Stimulated activated CD4-positive, alpha-beta T cell treated with anti-CD3 and anti-CD28 coated beads, TNF-alpha, amount 100 ng/mL, for 24 hours (primary cell): ENCODE measurements around the gene GALNTL6.

Experiments used
- DNase-seq, 3 experiments: peaks; one replicate each; pipeline ENCODE4 v3.0.0-alpha.2; 2020; ENCODE audit warnings: low read depth in 3 of 3

The GALNTL6 gene

DNA sequence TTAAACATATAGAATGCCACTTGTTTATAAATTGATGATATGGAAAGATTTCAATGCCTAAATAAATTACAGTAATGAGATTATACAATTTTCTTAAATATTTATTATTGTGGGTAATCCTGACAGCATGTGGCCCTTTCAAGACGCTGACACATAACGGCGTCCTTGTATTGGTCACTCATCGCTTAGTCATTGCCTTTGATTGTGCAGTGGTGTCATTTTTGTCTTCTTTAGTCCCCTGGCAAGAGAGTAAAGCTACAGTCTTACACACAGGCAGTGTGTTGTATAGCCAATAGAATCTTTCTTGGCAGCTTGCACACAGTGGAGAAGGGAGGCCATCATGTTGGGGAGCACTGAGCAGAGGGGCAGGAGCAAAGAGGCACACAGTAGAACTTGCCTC lies 993.6 kb downstream of the GALNTL6 start:
- DNase-seq = no peak

DNA sequence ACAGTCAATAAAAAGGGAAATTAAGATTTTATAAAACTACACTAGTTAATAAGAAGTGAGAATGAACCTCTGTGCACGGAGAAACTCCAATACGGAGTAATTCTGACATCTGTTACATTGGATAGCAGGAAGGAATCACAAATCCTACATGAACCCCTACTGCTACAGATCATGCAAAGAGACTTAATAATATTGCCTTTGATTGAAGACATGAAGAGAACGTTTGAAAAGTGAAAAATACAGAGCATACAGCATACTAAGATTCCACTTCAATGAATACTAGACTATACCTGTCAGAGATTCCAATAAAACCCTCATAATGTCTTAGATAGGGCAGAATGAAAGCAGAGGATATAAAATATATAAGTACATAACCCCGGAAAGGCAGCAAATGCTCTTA lies 995.0 kb downstream of the GALNTL6 start:
- no peak for DNase-seq

DNA sequence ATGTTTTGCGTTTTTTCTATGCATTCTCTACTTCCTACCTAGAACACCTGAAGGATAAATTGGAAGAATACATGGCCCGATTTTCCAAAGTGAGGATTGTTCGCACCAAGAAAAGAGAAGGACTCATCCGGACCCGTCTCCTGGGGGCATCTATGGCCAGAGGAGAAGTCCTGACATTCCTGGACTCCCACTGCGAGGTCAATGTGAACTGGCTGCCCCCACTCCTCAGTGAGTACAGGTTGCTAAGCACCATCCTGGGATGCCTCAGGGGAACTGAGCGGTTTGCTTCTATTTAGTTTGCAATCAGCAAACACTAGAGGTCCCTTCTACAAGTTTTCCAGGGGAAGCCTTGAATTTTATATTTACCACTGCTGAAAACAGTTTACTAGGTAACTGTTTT lies 996.1 kb downstream of the GALNTL6 start:
- no peak for DNase-seq

DNA sequence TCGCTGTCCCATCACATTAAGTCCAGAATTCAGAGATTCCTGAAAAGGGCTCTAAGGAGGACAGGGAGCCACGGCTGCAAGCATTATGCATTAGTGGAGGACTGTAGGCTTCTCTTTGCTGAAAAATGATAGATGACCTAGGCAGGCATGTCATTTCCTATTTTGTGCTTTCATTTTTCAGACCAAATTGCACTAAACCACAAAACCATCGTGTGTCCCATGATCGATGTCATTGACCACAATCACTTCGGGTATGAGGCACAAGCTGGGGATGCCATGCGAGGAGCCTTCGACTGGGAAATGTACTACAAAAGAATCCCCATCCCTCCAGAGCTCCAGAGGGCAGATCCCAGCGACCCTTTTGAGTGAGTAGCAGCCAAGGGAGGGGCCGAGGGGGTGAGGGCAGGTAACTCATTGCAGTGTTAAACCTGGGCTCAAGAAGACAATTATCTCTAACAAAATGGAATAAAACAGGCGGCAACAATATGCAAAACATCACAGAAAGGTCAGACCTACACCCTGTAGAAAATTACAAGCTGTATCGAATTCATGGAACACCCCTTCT lies 1000.2 kb downstream of the GALNTL6 start:
- DNase-seq = no peak

DNA sequence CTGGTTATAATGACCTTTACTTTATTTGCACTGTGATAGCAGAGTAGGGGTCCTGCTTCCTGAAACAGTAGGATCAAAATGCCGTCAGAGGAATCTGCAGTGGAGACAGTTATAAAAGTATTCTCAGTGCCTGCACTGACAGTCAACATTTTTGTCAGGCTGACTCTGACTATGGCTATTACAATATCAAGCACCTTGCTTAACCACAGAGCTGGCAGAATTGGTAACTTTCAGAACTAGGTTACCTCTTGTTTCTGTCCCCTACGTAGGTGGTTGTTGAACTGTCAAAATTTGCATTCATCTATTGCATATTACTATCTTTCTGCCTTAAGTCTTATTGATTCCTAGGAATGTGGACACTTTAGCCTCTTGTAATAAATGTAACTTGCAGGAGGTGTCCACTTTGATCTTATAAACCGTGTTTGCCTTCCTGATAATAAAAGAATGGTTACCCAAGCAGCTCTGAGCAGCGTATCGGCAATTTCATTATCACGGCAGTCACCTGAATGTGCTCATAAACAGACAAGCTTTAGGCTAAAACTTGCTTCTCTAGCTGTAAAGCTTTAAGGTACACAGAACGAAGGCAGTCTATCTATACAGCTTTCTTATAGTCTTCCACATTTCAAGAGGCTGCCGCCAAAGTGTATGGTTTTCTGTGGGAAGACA lies 1002.4 kb downstream of the GALNTL6 start:
- no peak for DNase-seq

DNA sequence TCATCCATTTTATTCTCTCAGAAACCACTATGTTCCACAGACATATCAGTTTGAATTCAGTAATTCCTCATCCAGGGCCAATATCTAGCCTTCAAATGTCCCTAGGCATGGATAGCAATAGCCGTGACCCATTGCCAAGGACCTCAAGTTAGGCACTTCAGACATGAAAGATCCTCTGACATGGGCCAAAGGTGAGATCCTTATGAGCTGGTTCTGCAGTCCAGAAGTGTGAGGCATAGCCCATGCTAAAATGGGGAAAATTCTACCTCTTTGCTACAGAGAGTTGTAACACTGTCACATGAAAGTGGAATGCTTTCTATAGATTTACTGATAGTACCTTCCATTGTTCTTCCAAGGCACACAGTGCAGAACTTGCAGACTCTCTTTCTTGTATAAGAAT lies 1005.7 kb downstream of the GALNTL6 start:
- DNase-seq = no peak

DNA sequence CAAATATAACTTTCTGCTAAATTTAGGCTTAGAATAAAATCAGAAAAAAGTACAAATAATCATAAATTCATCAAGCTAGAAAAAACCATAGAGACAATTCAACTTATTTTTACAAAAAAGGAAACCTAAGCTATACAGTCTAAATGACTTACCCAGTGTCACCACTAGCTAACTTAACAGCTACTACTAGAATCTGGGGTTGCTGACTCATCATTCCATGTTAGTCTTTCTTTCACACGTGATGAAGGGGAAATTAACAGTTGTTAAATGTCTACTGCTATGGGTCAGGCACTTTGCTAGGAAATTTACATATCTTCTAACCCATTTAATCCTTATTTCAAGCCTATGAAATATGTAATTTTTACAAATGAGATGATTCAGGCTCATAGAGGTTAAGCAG lies 1006.1 kb downstream of the GALNTL6 start:
- DNase-seq = no peak

DNA sequence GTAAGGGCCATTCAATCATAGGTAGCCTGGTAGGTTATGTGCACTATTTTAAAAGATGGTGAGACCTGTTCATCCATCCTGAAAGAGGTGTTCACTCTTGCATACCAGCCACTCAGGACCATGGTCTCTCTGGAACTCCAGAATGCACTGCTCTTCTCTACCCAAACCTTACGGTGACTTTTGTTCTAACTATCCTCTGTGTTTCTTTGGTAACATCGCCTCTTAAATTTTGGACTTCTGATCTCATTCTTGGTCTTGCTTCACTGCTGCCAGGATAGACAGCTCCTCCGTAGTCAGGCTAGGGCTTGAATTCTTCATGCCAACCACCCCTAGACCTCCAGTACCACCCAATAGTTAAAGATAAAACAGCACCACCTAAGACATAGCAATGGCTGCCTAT lies 1009.1 kb downstream of the GALNTL6 start:
- no peak for DNase-seq

DNA sequence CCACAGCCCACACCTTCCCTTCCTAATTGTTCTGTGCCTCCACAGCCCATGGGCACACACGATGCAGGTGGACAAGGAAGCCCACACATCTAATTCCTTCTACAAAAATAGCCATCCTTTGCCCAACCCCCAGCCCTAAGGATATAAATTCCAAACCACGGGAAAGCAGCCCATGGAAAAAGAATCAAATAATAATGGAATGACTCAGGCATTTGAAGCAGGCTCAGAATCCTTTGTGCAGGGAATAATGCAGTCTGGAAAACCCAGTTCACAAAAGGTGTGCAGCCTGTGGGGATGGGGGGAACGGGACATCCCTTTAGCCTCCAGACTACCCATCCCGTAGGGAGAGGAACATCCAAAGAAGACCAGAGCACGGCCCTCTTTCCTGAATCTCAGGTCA lies 1013.1 kb downstream of the GALNTL6 start:
- DNase-seq = no peak

DNA sequence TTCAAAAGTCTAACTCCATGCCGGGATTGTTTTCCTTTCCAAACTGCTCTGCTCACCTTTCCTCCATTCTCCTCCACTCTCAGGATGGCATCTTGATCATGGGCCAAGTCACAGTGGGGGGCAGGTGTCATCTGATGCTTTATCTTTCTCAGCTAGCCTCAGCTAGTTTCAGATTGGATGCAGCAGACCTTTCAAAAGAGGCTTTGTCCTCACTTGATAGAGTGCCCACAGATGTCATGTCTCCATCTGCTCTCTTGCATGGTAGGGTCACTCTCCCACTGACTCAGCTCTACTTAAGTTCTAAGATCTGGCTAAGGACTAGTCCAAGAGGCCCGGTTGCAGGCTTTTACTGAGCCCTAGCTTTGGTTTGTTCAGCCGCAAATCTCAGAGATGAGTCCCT lies 1013.7 kb downstream of the GALNTL6 start:
- DNase-seq = no peak

DNA sequence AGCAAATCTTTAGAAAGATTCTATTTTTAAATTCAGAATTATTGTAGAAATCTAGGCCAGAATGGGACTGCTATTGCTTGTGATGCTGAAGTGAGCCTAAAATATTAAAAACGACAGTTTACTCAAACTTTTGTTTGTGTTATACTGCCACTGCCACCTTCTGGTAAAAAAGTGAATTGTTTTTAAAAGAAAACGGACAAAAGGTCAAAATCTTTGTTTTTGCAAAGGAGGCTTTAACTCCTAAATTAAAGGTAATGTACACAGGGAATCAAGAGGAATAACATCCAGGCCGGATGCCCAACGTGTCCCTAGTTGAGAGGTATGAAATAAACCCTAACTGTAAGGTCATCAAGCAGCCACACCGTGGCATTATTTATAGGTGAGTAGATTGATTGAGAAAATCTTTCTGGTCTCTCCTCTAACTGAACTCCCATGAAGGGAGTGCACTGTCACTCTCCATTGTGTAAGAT lies 1017.1 kb downstream of the GALNTL6 start:
- no peak for DNase-seq

DNA sequence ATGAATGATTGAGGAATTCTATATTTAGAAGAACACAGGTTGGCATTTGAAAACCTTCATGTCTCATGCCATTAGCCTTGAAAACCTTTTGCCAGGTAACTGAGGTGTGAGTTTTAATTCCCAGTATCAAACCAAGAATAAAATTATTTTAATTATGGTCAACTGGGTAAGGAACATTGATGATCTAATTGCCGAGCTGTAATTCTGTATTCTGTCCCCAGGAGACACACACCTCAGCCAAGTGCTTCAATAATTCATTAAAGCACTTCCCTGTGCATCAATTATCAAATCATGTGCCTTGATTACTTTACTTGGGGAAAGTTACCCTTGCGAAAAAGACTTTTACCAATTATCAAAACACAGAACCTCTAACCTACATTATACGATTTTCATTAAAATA lies 1023.5 kb downstream of the GALNTL6 start:
- DNase-seq = no peak

DNA sequence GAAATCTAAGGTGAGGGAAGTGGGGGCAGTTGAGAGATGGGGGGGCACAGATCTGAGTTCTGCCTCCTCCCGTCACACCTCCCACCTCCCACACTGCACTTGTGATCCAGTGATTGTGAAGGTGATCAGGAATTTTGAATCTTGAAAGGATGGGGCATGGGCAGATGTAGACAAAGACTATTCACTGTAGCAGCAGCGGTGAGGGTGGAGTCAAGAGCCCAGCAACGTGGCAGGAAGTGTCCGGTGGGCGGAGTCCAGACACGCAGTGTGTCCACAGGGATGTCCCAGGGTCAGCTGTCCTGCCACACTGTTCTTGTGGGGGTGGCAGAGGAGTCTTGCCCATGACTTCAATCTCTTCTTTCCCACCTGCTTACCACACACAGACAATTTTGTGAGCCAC lies 1024.9 kb downstream of the GALNTL6 start:
- DNase-seq = no peak

DNA sequence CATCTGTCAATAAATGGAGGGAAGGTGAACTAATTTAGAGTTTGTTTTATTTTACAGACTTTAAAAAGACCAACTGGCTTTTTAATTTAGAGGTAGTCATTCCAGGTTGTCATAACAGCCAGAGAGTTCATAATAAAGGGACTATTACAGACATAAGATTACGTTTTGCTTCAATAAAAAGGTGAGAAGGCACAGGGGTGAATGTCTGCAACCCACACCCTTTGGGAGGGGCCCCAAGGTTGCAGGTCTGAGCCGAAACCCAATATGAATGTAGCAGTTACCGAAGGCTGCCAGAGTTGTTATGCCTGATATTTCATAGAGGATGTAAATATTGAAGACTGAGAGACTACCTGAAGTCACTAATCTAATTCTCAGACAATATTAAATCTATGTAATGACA lies 1025.7 kb downstream of the GALNTL6 start:
- no peak for DNase-seq

DNA sequence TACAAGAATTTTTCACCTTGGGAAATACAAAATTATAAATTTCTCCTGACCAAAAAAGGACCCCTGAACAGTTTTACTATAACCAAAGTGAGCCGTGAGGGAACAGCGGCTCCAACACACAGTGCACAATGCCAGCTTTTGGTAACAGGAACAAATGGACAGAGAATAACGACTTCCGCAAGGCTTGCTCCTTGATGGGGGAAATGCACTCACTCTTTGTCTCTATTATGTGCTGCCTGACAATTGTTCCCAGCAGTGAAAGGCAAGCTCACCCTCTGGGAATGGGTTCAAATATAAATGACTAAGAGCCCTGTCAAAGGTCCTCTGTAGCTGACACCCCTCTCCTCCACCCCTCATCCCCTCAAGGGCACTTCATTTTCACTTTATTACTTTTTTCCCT lies 1029.6 kb downstream of the GALNTL6 start:
- DNase-seq = no peak

DNA sequence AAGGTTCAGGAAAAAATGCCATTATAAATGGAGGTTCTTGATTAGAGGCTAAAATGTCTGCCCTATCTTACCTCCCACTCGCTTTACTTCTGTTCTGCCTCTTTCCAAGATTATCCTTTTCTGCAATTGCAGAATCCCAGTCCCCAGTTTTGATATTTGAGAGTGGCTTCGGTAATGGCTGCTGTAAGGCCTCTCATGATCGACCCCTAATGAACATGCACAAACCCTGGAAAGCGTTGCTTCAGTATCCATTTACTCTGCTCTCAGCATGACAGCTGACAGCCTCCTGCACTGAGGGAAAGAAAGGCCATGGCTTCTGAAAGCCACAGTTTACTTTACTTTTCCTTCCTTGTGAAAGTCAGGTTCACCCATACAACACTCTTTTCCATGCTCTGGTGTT lies 1030.0 kb downstream of the GALNTL6 start:
- no peak for DNase-seq

DNA sequence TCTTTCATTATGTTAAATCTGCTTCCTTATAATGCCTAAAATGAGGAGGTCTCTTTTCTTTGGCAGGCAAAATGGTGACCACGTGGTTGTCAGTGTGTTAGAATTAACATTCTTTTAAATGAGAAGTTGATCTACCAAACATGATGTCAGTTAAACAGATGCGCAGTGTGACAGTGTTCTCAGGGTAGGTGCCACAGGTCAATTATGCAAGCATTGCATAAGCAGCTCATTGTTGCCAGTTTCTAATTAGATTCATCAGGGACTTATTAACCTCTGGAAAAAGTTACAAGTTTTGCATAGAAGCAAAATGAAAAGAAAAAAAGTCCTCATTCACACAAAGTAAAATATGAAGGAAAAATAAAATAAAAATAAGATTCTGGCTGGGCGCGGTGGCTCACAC lies 1031.4 kb downstream of the GALNTL6 start:
- DNase-seq = no peak

DNA sequence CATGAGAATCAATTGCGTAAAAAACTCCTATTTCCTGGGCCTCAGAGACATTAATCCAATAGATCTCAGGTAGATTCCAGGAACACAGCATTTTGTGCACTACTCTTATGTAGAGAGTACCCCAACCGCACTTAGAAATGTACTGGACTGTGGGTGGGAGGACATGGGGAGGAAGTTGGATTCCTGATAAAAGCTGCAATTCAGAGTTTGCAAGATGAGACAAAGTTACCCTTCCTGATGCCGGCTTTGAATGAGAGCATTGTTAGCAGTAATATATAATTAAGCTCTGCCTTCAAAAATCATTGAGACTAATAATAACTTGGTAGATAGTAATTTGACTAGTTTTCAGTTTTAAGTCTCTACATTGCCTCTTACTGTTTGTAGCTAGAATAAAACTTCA lies 1032.1 kb downstream of the GALNTL6 start:
- DNase-seq = no peak

DNA sequence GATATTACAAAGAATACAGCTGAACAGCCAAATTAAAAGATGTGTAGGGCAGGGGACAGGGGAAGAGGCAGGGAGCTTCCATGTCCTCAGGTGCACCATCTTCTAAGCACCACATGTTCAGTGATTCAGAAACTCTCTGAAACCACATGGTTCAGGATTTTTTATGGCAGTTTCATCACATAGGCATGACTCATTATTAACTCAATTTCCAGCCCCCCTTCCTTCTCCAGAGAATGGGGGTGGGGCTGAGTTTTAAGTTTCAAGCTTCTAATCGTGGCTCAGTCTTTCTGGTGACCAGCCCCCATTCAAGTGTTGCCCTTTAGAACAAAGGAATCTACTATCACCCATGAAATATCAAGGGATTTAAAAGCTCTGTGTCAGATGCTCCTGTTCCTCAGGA lies 1037.6 kb downstream of the GALNTL6 start:
- DNase-seq = no peak

DNA sequence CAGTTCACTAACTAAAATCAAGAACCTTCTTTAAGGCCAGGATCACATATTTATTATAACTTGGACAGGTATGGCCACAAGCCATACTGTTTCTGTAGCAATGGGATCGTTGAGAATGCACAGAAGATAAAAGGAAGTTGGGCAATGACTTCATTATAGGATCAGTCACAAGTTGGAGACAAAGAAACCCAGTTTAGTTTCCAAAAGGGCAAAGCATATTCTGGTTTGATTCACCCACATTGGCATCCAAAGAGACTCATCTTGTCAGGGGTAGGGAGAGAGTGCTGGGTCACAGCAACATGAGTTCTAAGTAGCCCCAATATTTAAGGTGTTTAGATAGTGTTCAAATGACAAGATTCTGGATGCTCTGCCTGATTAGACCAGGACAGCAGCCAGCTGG lies 1038.3 kb downstream of the GALNTL6 start:
- no peak for DNase-seq

DNA sequence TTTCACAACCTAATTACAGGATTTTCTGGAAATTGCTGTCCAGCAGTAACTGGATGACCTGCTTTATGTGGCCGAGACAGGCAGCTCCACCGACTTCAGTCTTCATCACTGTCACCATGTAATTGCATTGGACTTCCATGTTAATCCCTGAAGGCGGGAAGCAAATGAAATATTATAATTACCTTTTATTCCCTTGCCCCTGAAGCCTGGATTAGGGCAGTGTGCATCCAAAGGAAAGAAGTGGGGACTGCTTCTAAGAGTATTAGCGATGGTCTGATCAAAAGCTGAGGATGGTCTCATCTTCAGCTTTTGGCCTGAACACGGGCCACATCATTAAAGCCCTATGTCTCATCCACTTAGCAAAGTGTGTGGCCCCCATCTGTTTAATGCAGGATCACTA lies 1043.8 kb downstream of the GALNTL6 start:
- no peak for DNase-seq

DNA sequence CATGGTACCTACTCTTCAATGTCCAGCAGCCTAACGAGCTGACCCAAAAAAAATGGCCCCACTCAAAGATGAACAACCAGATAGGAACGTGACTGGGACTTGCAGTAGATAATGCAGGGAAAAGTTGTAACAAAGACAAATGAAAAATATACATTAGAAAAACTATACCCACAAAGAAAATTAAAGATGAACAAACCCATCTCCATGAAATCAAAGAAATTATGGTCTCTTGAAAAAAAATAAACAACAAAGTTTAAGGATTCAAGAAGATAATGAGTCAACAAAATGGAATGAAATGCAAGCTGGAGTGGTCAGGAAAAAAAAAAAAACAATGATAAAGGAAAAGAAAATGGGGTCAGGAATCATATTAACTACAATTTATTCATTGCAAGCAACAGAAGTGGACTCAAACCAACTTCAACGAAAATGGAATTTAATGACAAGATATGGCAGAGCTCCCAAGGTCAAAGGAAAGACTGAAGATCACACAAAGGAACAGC lies 1045.6 kb downstream of the GALNTL6 start:
- DNase-seq = no peak

DNA sequence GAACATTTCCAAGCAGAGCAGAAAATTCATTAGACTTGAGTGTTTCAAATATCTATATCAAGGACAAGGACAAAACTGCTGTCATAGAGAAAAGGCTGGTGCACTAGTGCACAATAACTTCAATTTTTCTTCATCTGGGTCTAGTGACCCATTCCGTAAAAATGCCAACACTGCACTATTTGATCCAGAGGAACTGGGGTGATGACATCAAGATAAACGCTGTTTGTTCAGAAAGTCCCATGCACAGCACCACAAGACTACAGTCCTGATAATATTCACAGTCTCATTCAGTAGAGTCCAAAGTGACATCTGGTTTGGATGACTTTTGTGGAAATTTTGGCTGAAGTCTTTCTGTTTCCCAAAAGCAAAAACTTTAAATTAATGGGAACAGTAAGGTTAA lies 1051.9 kb downstream of the GALNTL6 start:
- no peak for DNase-seq
